CD14-positive monocyte (primary cell): Measurements from ENCODE around the gene ENOPH1. TPM values are rescaled to one million over a fixed set of nuclear protein-coding genes. Genes with fewer than 3 reads are reported as not detected.

Source experiments
- DNase-seq, 3 donors: peaks; one replicate each; pipeline ENCODE4 v3.0.0-alpha.2; 2011 to 2022
- H2AFZ ChIP-seq: 2 replicates; pipeline ENCODE4 v1.6.0; 2012; ENCODE audit warnings: mild to moderate bottlenecking, low read depth, low read length, inconsistent platforms; ENCODE audit not compliant: insufficient read depth, poor library complexity, severe bottlenecking
- H3K27ac ChIP-seq, 2 donors: 1 replicate in 1 of 2; 2 replicates in 1 of 2; pipeline ENCODE4 v1.5.1; 2012 to 2013; ENCODE audit warnings: low read length in 2 of 2, control low read depth in 1 of 2, inconsistent platforms in 1 of 2, low read depth in 1 of 2, mild to moderate bottlenecking in 1 of 2
- H3K27me3 ChIP-seq, 2 donors: one replicate each; pipeline versions ENCODE4 v1.6.0 to v1.6.1; 2011 to 2013; ENCODE audit warnings: low read length in 2 of 2; ENCODE audit not compliant: control insufficient read depth in 2 of 2, insufficient read depth in 2 of 2
- H3K36me3 ChIP-seq, 2 donors: replicated peaks in 1 of 2; 1 replicate in 1 of 2; 2 replicates in 1 of 2; pipeline versions ENCODE4 v1.5.1 to v1.6.1; 2012 to 2013; ENCODE audit warnings: low read length in 2 of 2, control low read depth in 1 of 2, inconsistent platforms in 1 of 2, mild to moderate bottlenecking in 1 of 2; ENCODE audit not compliant: insufficient read depth in 2 of 2, control insufficient read depth in 1 of 2
- H3K4me1 ChIP-seq, 2 donors: 1 replicate in 1 of 2; 2 replicates in 1 of 2; pipeline versions ENCODE4 v1.5.1 to v1.6.1; 2012 to 2013; ENCODE audit warnings: low read length in 2 of 2, control low read depth in 1 of 2, inconsistent platforms in 1 of 2, mild to moderate bottlenecking in 1 of 2, moderate library complexity in 1 of 2; ENCODE audit not compliant: insufficient read depth in 2 of 2, control insufficient read depth in 1 of 2
- H3K4me2 ChIP-seq: replicated peaks from 2 replicates; pipeline ENCODE3; 2012; ENCODE audit warnings: low read length, moderate library complexity, mild to moderate bottlenecking; ENCODE audit not compliant: poor library complexity, severe bottlenecking; ENCODE audit errors: extremely low read depth
- H3K4me3 ChIP-seq, 3 experiments: fragments of 200-600 bp in 1 of 3; sonication (generic) in 1 of 3; replicated peaks in 1 of 3; 1 replicate in 2 of 3; 2 replicates in 1 of 3; pipeline ENCODE4 v1.5.1; 2011 to 2013; ENCODE audit warnings: low read length in 3 of 3, mild to moderate bottlenecking in 3 of 3, control low read depth in 2 of 3, low read depth in 2 of 3, inconsistent platforms in 1 of 3, moderate library complexity in 1 of 3
- H3K79me2 ChIP-seq: 2 replicates; pipeline ENCODE4 v1.6.0; 2012; ENCODE audit warnings: mild to moderate bottlenecking, control low read depth, inconsistent platforms, low read length, moderate library complexity; ENCODE audit not compliant: insufficient read depth
- H3K9ac ChIP-seq: 2 replicates; pipeline ENCODE4 v1.6.0; 2017; ENCODE audit warnings: low read length, mild to moderate bottlenecking; ENCODE audit not compliant: insufficient read depth, poor library complexity, severe bottlenecking
- H3K9me3 ChIP-seq, 2 donors: replicated peaks in 1 of 2; 1 replicate in 1 of 2; 2 replicates in 1 of 2; pipeline versions ENCODE4 v1.5.1 to v1.6.1; 2012 to 2013; ENCODE audit warnings: low read length in 2 of 2, control low read depth in 1 of 2; ENCODE audit not compliant: control insufficient read depth in 1 of 2, insufficient read depth in 1 of 2
- H4K20me1 ChIP-seq: 2 replicates; pipeline ENCODE4 v1.6.0; 2012; ENCODE audit warnings: mild to moderate bottlenecking, low read length, control low read depth, moderate library complexity; ENCODE audit not compliant: insufficient read depth
- H3K27ac Mint-ChIP-seq, 7 donors: one replicate each; pipeline ENCODE4 v1.8.0; 2020; ENCODE audit warnings: mild to moderate bottlenecking in 7 of 7, mixed read lengths in 7 of 7, moderate library complexity in 6 of 7, inconsistent platforms in 2 of 7
- H3K27me3 Mint-ChIP-seq, 3 donors: one replicate each; pipeline ENCODE4 v1.8.0; 2021 to 2022; ENCODE audit warnings: low read depth in 3 of 3, mild to moderate bottlenecking in 3 of 3, mixed read lengths in 3 of 3, moderate library complexity in 3 of 3, inconsistent platforms in 1 of 3
- H3K36me3 Mint-ChIP-seq, 2 donors: one replicate each; pipeline ENCODE4 v1.8.0; 2020; ENCODE audit warnings: mixed read lengths in 2 of 2, inconsistent platforms in 1 of 2, mild to moderate bottlenecking in 1 of 2
- H3K4me1 Mint-ChIP-seq: one replicate; pipeline ENCODE4 v1.8.0; 2020; ENCODE audit warnings: mild to moderate bottlenecking, mixed read lengths
- H3K4me3 Mint-ChIP-seq, 2 donors: one replicate each; pipeline ENCODE4 v1.8.0; 2020; ENCODE audit warnings: mild to moderate bottlenecking in 2 of 2, mixed read lengths in 2 of 2, moderate library complexity in 1 of 2
- H3K9me3 Mint-ChIP-seq, 7 donors: one replicate each; pipeline ENCODE4 v1.8.0; 2020 to 2022; ENCODE audit warnings: mixed read lengths in 7 of 7, mild to moderate bottlenecking in 6 of 7, moderate library complexity in 6 of 7, inconsistent platforms in 2 of 7
- CTCF ChIP-seq: fragments of 200-600 bp; IDR thresholded peaks from one replicate; pipeline ENCODE4 v1.8.0; 2022; ENCODE audit warnings: antibody characterized with exemption, mild to moderate bottlenecking
- WGBS: methylation state at CpG from one replicate; pipeline ENCODE4 v1.1.5; 2013; ENCODE audit warnings: missing lambda C conversion rate; ENCODE audit not compliant: insufficient coverage; 5-methylcytosine and 5-hydroxymethylcytosine counted together
- intact Hi-C, 2 donors: fragments of 100-400 bp; cut with micrococcal nuclease; formaldehyde crosslinking; loops; one replicate each; pipeline versions ENCODE4 v1.15.0 to v1.15.1; 2023
- polyA plus RNA-seq, 3 donors: library from polyadenylated mRNA; depleted of rRNA in 1 of 3; unstranded in 2 of 3; stranded (reverse) in 1 of 3; fragments of 300-500 nt in 2 of 3; fragments of >200 nt in 1 of 3; fragmentation: Illumina TruSeq in 2 of 3; gene quantifications; 1 replicate in 2 of 3; 2 replicates in 1 of 3; pipeline ENCODE4 v1.2.3, GENCODE V29; 2012 to 2021

ENOPH1 gene
- polyA plus RNA-seq, 3 donors, result 6.1 to 23.4 (median 22.0) TPM

GRCh38 chr4:82421796-82422560, 8.4 kb upstream of the ENOPH1 start:
- WGBS, result 96% methylated on average over 9 of the region's 13 CpGs
- H3K36me3 ChIP-seq, result peaks cover 44 to 50% of the 10 kb centered on the region in 2 donors
- H3K4me3 Mint-ChIP-seq, result no peak overlapping the region

GRCh38 chr4:82422616-82423015, 7.8 kb upstream of the ENOPH1 start:
- Histone ChIP-seq H3K4me3 (no peak overlapping the region), H3K4me2 (no peak overlapping the region), H4K20me1 (peaks cover 59% of the 10 kb centered on the region), H3K27me3 (no peaks in the 10 kb centered on the region), H3K4me1 (peaks cover 3 to 16% of the 10 kb centered on the region in 2 donors), H3K9ac (no peak overlapping the region), H3K27ac (no peak overlapping the region), H3K9me3 (no peaks in the 10 kb centered on the region), H2AFZ (no peak overlapping the region), H3K79me2 (peaks cover 29% of the 10 kb centered on the region), H3K36me3 (peaks cover 45 to 57% of the 10 kb centered on the region in 2 donors)
- H3K4me3 Mint-ChIP-seq, result no peak overlapping the region
- intact Hi-C loops, result no loop called here
- no peak overlapping the region for H3K27ac Mint-ChIP-seq
- WGBS, result no CpG with 5 or more reads among the region's 5 CpGs
- peaks cover 48 to 50% of the 10 kb centered on the region in 2 donors for H3K36me3 Mint-ChIP-seq
- no peak for TF ChIP-seq CTCF
- peaks cover 0 to 3% (median 2%) of the 10 kb centered on the region in 3 donors for H3K27me3 Mint-ChIP-seq
- H3K4me1 Mint-ChIP-seq, result peaks cover 13% of the 10 kb centered on the region
- no peak for DNase-seq
- H3K9me3 Mint-ChIP-seq, result no peaks in the 10 kb centered on the region

More at GRCh38 chr4:82421796-82422560, 8.4 kb upstream of the ENOPH1 start:
- Histone ChIP-seq H3K4me3 (no peak overlapping the region), H4K20me1 (peaks cover 53% of the 10 kb centered on the region), H3K79me2 (peaks cover 23% of the 10 kb centered on the region), H3K9ac (no peak overlapping the region), H2AFZ (no peak overlapping the region), H3K27me3 (no peaks in the 10 kb centered on the region), H3K4me1 (peaks cover 0 to 10% of the 10 kb centered on the region in 2 donors), H3K4me2 (no peak overlapping the region), H3K27ac (no peak overlapping the region), H3K9me3 (no peaks in the 10 kb centered on the region)
- Mint-ChIP-seq H3K27me3 (peaks cover 2 to 7% (median 3%) of the 10 kb centered on the region in 3 donors), H3K4me1 (peaks cover 7% of the 10 kb centered on the region), H3K9me3 (no peaks in the 10 kb centered on the region), H3K36me3 (peaks cover 41 to 44% of the 10 kb centered on the region in 2 donors), H3K27ac (no peak overlapping the region)
- DNase-seq, result no peak
- no peak for TF ChIP-seq CTCF
- intact Hi-C loops, result no loop called here
